ENCODE measurements around the gene MESP2.

- TF ChIP-seq CTCF (IDR thresholded peaks at IDR 0.05) (no peak), ZFX (IDR thresholded peaks at IDR 0.05; ENCODE audit: borderline replicate concordance) (no peak)
Observed at GRCh38 chr15:89745131-89745530, 31.0 kb upstream of the MESP2 start.

Data from 22Rv1 (cell line).